Epithelial cell of esophagus (primary cell): ENCODE measurements around the gene FOLR3.
"Not testable (repeated sequence)": the region's sequence is repeated elsewhere in the genome, so short reads cannot be mapped to it uniquely, and the experiment has no call there.

ENCODE experiments used
- DNase-seq: peaks from one replicate; pipeline ENCODE4 v3.0.0; 2010; ENCODE audit warnings: low read depth
- H3K4me3 ChIP-seq: 2 replicates; pipeline ENCODE4 v1.5.1; 2011; ENCODE audit warnings: mild to moderate bottlenecking, low read length, control low read depth
- TF ChIP-seq, protein P1 (sequence below): IDR thresholded peaks from 2 replicates; pipeline ENCODE4 v1.5.1; 2011; ENCODE audit warnings: low read depth, mild to moderate bottlenecking, low read length, control low read depth, inconsistent platforms; ENCODE audit not compliant: insufficient read depth; ENCODE audit errors: missing control alignments

FOLR3 gene

DNA sequence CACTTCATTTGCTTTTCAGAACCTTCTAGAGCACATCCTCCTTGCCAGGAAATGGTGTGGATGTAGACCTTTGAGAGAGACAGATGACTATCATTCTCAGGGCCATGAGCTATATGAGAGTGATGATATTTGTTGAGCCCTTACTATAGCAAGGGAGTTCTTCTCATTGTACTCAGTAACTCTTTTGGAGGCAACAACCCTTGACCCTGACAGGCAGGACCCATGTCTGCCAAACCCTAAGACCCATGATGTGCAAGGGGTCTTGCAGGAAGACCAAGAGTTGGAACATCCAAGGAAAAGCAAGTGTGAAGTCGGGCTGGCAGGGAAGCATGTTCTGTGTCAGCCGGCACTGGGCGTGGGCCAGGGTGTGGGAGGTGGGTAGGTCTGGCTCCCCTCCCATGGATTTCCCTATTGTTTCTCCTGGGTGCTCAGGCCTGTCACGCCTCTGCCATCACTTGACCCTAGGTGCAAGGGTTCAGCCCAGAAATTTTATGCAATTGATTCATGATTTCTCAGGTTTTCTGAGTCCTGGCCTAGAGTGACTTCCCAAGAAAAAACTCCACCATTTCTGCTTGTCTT lies 1.2 kb downstream of the FOLR3 start:
- H3K4me3 ChIP-seq = no peak overlapping the region
- DNase-seq = peak; percentile 66
- TF ChIP-seq, protein P1, sequence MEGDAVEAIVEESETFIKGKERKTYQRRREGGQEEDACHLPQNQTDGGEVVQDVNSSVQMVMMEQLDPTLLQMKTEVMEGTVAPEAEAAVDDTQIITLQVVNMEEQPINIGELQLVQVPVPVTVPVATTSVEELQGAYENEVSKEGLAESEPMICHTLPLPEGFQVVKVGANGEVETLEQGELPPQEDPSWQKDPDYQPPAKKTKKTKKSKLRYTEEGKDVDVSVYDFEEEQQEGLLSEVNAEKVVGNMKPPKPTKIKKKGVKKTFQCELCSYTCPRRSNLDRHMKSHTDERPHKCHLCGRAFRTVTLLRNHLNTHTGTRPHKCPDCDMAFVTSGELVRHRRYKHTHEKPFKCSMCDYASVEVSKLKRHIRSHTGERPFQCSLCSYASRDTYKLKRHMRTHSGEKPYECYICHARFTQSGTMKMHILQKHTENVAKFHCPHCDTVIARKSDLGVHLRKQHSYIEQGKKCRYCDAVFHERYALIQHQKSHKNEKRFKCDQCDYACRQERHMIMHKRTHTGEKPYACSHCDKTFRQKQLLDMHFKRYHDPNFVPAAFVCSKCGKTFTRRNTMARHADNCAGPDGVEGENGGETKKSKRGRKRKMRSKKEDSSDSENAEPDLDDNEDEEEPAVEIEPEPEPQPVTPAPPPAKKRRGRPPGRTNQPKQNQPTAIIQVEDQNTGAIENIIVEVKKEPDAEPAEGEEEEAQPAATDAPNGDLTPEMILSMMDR = no peak

DNA sequence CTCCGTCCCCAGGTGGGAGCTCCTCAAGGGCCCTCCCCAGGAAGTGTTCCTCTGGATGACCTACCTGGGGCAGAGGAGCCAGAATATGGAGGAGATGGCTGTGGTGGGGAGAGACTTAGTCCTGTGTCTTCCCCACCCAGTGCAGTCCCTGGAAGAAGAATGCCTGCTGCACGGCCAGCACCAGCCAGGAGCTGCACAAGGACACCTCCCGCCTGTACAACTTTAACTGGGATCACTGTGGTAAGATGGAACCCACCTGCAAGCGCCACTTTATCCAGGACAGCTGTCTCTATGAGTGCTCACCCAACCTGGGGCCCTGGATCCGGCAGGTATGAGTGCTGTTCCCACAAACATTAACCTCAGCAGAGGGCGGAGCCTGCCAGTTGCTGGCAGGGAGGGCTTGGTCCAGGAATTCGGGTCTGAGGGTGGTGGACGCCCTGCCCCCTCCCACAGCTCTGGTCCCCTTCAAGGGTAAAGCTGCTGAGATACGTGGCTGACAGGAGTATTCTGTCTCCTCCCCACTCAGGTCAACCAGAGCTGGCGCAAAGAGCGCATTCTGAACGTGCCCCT lies 3.4 kb downstream of the FOLR3 start:
- no peak overlapping the region for H3K4me3 ChIP-seq
- no peak for DNase-seq
- TF ChIP-seq, protein P1 = no peak

- DNase-seq = no peak
- H3K4me3 ChIP-seq = no peak overlapping the region
- TF ChIP-seq, protein P1 = no peak
These were observed 4.0 kb downstream of the FOLR3 start for GRCh38 chr11:72139500-72139899.

- TF ChIP-seq, protein P1 = no peak
- no peak for DNase-seq
- no peak overlapping the region for H3K4me3 ChIP-seq
These were observed 5.1 kb downstream of the FOLR3 start for GRCh38 chr11:72140661-72141060.

GRCh38 chr11:72141066-72141465 lies 5.5 kb downstream of the FOLR3 start:
- H3K4me3 ChIP-seq = no peak overlapping the region
- TF ChIP-seq, protein P1 = no peak
- peak; percentile 90 for DNase-seq

- not testable (repeated sequence) for H3K4me3 ChIP-seq
- peak; percentile 90 for DNase-seq
These were observed 6.6 kb downstream of the FOLR3 start for GRCh38 chr11:72142086-72142485.

GRCh38 chr11:72142543-72142942 lies 7.0 kb downstream of the FOLR3 start:
- DNase-seq, H3K4me3 ChIP-seq: not testable (repeated sequence)

DNA sequence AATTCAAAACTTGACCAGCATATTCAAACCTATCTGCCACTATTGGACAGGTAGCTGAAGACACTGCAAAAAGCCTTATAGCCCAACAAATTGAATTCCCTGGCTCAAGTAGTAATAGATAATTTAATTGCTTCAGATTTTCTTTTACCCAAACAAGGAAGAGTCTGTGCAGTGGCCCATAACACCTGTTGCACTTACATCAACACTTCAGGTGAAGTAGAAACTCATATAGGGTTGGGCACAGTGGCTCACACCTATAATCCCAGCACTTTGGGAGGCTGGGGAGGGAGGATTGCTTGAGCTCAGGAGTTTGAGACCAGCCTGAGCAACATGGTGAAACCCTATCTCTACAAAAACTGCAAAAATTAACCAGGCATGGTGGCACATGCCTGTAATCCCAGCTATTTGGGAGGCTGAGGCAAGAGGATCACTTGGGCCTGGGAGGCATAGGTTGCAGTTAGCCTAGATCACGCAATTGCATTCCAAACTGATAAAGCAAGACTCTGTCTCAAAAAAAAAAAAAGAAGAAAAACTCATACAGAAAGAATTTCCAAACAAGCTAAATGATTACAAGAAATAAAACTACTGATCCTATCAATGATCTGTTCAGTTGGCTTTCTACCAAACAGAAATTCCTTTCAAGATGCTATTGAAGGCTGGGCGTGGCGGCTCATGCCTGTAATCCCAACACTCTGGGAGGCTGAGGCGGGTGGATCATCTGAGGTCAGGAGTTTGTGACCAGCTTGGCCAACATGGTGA lies 9.5 kb downstream of the FOLR3 start:
- no peak overlapping the region for H3K4me3 ChIP-seq

More for the DNA sequence above, 9.5 kb downstream of the FOLR3 start:
- TF ChIP-seq, protein P1 = no peak
- peak; percentile 93 for DNase-seq
